T-helper 1 cell (primary cell): ENCODE results near the gene ANKRD1.
"Not testable (repeated sequence)": the region's sequence is repeated elsewhere in the genome, so short reads cannot be mapped to it uniquely, and the experiment has no call there.

Experiments
- DNase-seq, 5 donors: peaks; one replicate each; pipeline ENCODE4 v3.0.0-alpha.2; 2012 to 2020

ANKRD1 gene

DNA sequence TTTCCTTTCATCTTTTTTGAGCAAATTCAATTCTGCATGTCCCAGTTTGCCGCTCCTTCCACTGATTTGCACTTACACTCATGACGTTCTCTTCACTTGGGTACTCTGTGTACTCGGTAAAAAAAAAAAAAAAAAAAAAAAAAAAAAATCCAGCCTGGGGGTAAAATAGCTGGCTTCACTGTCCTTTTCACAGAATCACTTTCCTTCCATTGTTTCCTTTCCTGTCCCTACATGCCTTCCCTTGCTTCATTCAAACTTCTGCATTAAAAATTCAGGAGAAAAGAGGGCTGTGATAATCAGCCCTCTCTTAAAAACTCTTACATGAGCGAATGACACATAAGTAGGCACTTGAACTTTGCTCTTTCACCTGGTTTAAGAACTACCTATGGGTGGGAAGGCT is 8.7 kb downstream of the ANKRD1 start:
- no peak for DNase-seq

DNA sequence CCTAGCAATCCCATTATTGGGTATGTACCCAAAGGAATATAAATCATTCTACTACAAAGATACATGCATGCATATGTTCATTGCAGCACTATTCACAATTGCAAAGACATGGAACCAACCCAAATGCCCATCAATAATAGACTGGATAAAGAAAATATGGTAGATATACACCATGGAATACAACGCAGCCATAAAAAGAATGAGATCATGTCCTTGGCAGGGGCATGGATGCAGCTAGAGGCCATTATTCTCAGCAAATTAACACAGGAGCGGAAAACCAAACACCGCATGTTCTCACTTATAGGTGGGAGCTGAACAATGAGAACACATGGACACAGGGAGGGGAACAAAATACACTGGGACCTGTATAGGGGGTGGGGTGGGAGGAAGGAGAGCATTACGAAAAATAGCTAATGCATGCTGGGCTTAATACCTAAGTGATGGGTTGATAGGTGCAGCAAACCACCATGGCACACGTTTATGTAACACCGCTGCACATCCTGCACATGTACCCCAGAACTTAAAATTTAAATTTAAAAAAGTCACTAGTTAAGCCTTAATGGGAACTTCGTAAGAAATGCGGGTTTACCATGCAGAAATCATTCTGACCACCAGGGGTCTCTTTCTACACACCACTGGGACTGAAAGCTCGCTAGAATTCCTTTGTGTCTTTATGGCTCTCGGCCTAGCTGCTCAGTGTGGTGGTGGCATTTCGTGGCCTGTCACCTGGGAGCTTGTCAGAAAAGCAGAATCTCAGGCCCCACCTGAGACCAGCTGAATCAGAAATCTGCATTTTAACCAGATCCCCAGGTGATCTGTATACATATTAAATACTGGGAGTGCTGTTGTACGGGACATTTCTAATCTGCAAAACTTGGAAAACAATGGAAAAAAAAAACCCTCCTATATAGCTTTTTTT is 9.5 kb downstream of the ANKRD1 start:
- peak in 4 of 5 donors; percentile 8 to 59 (median 22) for DNase-seq

- no peak for DNase-seq
These were observed 14.3 kb downstream of the ANKRD1 start for GRCh38 chr10:90906596-90906995.

- DNase-seq: peak in 1 of 5 donors; percentile 48
These were observed 15.0 kb downstream of the ANKRD1 start for GRCh38 chr10:90905925-90906324.

GRCh38 chr10:90896916-90897315 is 24.0 kb downstream of the ANKRD1 start:
- not testable (repeated sequence) for DNase-seq

DNA sequence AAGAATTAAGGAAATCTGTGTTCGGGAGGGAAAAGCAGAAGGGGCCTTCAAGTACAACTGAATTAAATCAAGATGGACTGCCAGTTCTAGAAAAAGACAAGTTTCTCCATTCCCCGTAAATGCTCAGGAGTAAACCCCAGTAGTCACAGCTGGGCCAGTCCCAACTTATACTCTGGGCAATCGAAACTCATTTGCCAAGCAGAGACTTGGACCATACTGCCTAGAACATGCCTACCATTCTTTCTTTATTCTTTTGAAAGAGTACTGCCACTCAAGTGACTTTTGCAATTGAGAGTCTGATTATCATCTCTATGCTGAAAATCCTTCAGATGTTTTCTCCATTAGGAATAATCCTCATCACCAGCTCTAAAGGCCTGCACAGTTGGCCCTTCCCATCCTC is 27.7 kb downstream of the ANKRD1 start:
- no peak for DNase-seq

DNA sequence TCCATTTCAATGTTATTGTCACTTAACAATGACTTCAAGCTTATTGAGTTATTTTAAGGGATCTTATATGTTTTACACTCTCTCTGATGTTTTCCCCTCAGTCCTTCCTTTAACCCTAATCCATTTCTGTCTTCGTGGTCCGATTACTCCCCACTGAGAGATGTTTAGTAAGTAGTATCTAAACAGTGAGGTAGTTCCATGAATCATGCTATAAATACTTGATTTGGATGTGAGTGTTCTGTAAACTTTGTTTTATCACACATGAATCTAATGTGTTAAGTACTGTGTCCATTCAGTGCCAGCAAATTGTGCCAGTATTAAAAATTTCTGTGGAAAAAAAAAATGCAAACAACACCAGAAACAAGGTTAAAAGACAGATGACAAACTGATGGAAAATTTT is 30.5 kb downstream of the ANKRD1 start:
- no peak for DNase-seq

GRCh38 chr10:90889636-90890035 is 31.3 kb downstream of the ANKRD1 start:
- no peak for DNase-seq

GRCh38 chr10:90888387-90888786 is 32.5 kb downstream of the ANKRD1 start:
- no peak for DNase-seq

- DNase-seq: no peak
These were observed 33.3 kb downstream of the ANKRD1 start for GRCh38 chr10:90887555-90887954.

- no peak for DNase-seq
These were observed 35.7 kb downstream of the ANKRD1 start for GRCh38 chr10:90885176-90885575.

DNA sequence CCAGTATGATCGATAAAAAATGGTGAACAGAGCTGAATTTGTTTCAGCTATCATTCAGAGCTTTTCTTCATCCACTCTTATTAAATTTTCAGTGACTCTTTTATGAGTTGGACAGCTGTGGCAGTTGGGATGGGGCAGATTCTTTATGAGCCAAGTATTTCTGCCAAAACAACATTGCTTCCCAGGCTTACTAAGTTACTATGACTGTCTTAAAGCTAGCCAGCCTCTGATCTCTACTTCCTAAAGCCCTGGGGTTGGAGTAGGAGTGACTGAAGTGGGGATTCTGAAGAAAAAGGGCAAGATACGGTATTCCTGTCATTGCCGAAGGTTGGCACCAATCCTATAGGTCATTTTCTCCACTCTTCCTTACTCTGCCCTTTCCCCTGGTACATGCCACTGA is 36.5 kb downstream of the ANKRD1 start:
- no peak for DNase-seq

GRCh38 chr10:90880059-90880719 is 40.7 kb downstream of the ANKRD1 start:
- DNase-seq: peak in 1 of 5 donors; percentile 45

GRCh38 chr10:90879062-90879461 is 41.8 kb downstream of the ANKRD1 start:
- DNase-seq: no peak

GRCh38 chr10:90872648-90873020 is 48.3 kb downstream of the ANKRD1 start:
- DNase-seq: peak in 1 of 5 donors; percentile 61

GRCh38 chr10:90871766-90872647 is 48.9 kb downstream of the ANKRD1 start, which contains the start of gene RPP30:
Gene RPP30, plus strand, starts transcription at chr10:90871974. Its CDS starts 13 bp downstream, at chr10:90871987.
- DNase-seq: peak; percentile 60 to 82 (median 73)

DNA sequence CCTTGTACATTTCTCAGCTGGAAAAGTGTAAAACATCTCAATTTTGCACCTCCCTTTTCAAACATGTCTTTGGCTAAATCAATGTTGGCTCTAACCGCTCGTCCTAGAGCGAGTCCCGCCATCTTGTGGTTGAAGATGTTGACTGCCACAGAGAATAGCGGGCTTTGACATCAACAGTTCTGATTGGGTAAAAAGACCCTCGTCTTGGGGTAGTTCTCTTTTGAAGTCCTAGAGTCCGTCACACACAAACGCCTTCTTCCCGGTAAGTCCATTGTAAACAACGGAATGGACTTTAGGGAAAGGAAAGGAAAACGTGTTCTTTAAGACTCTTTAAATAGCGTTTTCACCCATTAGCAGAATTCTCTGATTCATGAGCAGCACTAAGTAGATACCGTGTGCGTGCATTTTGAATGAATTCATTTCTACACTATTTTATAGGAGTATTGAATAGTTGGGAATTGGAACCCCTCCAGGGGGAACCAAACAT is 49.6 kb downstream of the ANKRD1 start:
- DNase-seq: peak in 3 of 5 donors; percentile 14 to 72 (median 29)

DNA sequence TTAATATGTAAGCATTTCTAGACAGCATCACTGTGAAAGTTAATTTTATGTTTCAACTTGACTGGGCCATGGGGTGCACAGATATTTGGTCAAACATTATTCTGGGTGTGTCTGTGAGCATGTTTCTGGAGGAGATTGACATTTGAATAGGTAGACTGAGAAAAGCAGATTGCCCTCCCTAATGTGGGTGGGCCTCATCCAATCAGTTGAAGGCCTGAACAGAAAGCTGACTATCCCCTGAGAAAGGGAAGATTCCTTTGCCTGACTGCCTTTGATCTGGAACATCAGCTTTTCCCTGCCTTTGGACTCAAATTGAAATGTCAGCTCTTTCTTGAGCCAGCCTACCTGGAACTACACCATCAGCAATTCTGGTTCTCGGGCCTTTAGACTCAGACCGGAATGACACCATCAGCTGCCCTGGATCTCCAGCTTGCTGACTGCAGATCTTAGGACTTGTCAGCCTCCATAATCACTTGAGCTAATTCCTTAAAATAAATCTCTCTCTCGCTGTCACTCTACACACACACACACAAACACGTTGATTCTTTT is 54.8 kb downstream of the ANKRD1 start:
- DNase-seq: no peak

DNA sequence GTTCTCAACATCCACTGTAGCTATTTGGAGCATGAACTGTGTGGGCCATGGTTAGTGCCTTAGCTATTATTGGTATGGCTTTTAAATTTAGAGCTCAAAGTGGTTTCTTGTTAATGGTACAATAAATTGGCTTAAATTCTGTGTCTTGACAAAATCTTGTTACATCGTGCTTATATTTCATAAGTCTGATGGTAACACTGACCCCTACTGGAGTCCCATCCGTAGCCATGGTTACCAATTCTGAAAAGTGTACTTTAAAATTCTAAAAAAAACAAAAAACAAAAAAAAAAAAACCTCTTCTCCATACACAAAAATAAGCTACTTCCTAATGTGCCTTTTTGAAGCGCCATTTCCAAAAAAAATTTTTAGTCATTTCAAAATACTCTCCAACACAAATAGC is 55.5 kb downstream of the ANKRD1 start:
- DNase-seq: no peak

- no peak for DNase-seq
These were observed 57.9 kb downstream of the ANKRD1 start for GRCh38 chr10:90862908-90863514.
